Measurements from ENCODE around the gene CARMIL1.

Gene CARMIL1

DNA sequence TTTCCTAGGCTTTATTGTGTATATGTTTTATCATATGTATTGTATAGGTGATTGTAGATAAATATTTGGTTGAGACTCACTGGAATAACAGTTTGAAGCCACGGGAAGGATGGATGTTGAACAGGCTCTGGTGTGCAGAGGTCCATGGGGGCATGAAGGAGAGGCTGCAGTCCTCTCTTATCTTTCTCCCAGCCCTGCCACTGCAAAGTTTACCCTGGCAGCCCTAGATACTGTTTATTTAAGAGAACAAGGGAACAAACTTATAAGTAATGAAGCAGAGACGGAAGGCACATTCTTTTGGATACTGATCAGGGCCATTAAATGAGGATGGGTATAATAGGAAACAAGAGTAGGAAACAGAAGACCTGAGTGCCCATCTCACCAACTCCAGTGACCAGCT lies 269.3 kb downstream of the CARMIL1 start:
- DNase-seq (ENCODE audit: low read depth) = no peak
- TF ChIP-seq, protein P1, sequence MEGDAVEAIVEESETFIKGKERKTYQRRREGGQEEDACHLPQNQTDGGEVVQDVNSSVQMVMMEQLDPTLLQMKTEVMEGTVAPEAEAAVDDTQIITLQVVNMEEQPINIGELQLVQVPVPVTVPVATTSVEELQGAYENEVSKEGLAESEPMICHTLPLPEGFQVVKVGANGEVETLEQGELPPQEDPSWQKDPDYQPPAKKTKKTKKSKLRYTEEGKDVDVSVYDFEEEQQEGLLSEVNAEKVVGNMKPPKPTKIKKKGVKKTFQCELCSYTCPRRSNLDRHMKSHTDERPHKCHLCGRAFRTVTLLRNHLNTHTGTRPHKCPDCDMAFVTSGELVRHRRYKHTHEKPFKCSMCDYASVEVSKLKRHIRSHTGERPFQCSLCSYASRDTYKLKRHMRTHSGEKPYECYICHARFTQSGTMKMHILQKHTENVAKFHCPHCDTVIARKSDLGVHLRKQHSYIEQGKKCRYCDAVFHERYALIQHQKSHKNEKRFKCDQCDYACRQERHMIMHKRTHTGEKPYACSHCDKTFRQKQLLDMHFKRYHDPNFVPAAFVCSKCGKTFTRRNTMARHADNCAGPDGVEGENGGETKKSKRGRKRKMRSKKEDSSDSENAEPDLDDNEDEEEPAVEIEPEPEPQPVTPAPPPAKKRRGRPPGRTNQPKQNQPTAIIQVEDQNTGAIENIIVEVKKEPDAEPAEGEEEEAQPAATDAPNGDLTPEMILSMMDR (conservative IDR thresholded peaks at IDR 0.05; ENCODE audit: low read depth, low read length) = no peak

DNA sequence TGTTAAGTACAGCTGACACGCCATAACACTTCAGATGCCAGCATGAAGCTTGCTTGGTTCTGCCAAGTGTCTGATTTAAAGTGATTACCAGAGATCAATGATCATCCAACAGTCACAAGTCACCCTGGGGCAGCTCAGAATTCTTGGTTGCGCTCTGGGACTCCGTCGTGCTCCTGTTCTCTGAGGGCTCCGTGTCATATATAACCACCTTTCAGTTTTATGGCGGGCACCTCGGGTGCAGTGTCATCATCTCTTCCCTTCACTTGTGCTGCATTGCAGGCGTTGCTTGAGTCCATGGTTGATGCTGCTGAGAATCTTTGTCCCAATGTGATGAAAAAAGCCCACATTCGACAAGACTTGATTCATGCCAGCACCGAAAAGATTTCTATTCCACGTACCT lies 271.5 kb downstream of the CARMIL1 start:
- DNase-seq (ENCODE audit: low read depth) = no peak
- no peak overlapping the region for H3K4me3 ChIP-seq (ENCODE audit: low read depth, low read length)
- TF ChIP-seq, protein P1 (conservative IDR thresholded peaks at IDR 0.05; ENCODE audit: low read depth, low read length) = no peak

More for the DNA sequence above, 269.3 kb downstream of the CARMIL1 start:
- no peak overlapping the region for H3K4me3 ChIP-seq (ENCODE audit: low read depth, low read length)

DNA sequence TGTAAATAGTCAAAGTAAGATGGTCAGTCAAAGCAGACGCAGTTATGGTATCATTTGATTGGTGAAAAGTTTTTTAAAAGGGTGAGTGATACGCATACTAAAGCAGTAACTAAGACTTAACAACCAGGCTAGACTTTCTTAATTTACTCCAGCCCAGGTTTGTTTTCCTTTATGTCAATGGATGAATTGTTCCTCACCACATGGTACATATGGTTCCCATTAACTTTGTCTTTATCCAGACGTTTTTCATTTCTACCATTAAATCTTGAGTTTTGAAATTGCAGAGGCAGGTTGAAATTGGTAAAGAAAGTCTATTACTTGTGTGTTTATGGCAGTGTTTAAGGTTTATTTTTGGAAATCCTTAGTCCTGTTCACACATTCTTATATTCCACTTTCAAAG lies 274.3 kb downstream of the CARMIL1 start:
- TF ChIP-seq, protein P1 (conservative IDR thresholded peaks at IDR 0.05; ENCODE audit: low read depth, low read length) = no peak
- H3K4me3 ChIP-seq (ENCODE audit: low read depth, low read length) = no peak overlapping the region
- DNase-seq (ENCODE audit: low read depth) = no peak

DNA sequence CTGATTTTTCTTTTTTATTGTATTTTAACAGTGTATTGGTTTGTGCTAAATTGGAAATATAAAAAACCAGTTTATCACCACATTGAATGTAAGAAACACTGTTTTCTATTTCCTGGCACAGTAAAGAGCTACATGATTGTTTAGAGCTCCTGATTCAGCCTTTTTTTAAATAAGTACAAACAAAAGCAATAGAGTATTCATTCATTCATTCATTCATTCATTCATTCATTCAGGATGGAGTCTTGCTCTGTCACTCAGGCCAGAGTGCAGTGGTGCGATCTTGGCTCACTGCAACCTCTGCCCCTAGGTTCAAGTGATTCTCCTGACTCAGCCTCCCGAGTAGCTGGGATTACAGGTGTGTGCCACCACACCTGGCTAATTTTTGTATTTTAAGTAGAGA lies 276.0 kb downstream of the CARMIL1 start:
- no peak overlapping the region for H3K4me3 ChIP-seq (ENCODE audit: low read depth, low read length)
- DNase-seq (ENCODE audit: low read depth) = no peak
- TF ChIP-seq, protein P1 (conservative IDR thresholded peaks at IDR 0.05; ENCODE audit: low read depth, low read length) = no peak

DNA sequence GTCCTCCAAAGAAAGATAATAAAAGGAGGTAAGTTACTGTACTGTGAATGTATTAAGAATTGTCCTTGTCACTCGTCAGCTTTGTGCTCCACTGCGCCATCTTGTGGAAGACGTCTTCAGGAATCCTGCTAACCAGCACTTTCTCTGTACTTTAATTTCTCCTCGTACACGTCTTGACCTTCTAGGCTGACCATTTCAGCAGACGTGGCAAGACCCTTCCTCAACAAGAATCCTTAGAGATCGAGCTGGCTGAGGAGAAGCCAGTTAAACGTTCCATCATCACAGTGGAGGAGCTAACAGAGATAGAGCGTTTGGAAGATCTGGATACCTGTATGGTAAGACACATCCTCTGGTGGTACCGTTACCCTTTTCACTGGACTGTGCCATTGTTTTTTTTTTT lies 277.3 kb downstream of the CARMIL1 start:
- H3K4me3 ChIP-seq (ENCODE audit: low read depth, low read length) = no peak overlapping the region
- peak; percentile 85 for DNase-seq (ENCODE audit: low read depth)
- TF ChIP-seq, protein P1 (conservative IDR thresholded peaks at IDR 0.05; ENCODE audit: low read depth, low read length) = peak; percentile 93

DNA sequence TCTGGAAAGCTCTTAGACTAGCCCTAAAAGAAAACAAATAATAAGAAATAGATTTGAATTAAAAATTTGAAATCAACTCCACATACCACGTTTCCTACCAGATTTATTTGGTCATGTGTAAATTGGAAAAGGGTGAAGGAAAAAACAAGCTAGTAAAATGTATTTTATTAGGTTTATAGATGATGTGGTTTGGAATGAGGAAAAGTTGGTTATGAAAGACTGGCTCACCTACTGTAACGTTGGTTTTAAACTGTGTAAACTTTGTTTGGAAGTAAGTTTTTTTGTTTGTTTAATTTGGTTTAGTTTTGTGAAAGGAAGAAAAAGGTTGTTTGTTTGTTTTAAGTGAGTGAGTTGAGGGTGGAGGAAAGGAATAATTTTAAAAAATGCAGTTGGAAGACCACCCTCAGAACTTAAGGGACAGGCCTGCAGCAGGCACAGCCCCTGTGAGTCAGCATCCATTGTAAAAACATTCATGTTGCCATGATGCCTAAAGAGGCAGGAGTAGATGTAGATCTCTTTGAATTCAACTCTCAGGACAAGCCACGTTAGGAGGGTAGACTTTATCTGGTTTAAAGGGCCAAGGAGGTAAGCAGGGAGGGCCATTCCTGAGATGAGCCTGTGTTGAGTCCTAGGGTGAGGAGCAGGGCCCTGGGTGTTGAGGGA lies 279.1 kb downstream of the CARMIL1 start:
- no peak overlapping the region for H3K4me3 ChIP-seq (ENCODE audit: low read depth, low read length)
- no peak for DNase-seq (ENCODE audit: low read depth)
- TF ChIP-seq, protein P1 (conservative IDR thresholded peaks at IDR 0.05; ENCODE audit: low read depth, low read length) = no peak

DNA sequence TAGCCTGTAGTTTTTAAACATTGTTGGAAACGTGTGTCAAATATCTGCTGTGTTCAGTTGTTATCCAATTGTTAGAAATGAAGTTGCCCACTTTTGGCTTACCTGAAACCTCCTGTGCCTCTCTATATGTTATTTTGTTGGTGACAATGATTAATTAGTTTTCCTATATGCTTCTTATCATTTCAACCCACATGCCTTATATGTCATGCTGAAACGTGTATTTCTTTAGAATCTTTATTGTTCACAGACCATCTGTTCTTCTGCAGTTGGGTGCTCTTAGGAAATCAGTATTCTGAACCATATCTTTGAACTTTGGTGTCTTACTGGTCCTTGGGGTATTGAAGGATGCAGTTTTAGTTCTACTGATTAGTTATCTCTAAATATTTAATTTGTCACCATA lies 281.7 kb downstream of the CARMIL1 start:
- H3K4me3 ChIP-seq (ENCODE audit: low read depth, low read length) = no peak overlapping the region
- TF ChIP-seq, protein P1 (conservative IDR thresholded peaks at IDR 0.05; ENCODE audit: low read depth, low read length) = no peak
- DNase-seq (ENCODE audit: low read depth) = no peak

All from choroid plexus epithelial cell (primary cell).